Common myeloid progenitor, CD34-positive (primary cell): ENCODE results near the gene ADARB2.

ENCODE experiments used
- CTCF ChIA-PET: fragments of 350-600 bp; sonication (Branson Sonifier 250); formaldehyde crosslinking; loops from one replicate; lab custom pipeline; 2021; ENCODE audit warnings: antibody characterized with exemption; lab: Charles Lee
- POLR2A ChIA-PET: fragments of 350-600 bp; sonication (Branson Sonifier 250); formaldehyde crosslinking; loops from one replicate; lab custom pipeline; 2021; ENCODE audit warnings: antibody characterized with exemption; lab: Charles Lee
- DNase-seq, 3 donors: peaks; one replicate each; pipeline versions ENCODE4 v3.0.0 to v3.0.0-alpha.2; 2013
- H3K27ac ChIP-seq, 2 experiments: 1 replicate in 1 of 2; 2 replicates in 1 of 2; pipeline ENCODE4 v1.7.0; 2013; ENCODE audit warnings: inconsistent platforms in 2 of 2, low read length in 2 of 2, mild to moderate bottlenecking in 2 of 2, low read depth in 1 of 2, moderate library complexity in 1 of 2; ENCODE audit not compliant: severe bottlenecking in 2 of 2, insufficient read depth in 1 of 2, poor library complexity in 1 of 2
- H3K27me3 ChIP-seq, 5 experiments: replicated peaks in 2 of 5; 1 replicate in 3 of 5; 2 replicates in 2 of 5; pipeline versions ENCODE4 v1.6.1 to v1.7.0; 2013; ENCODE audit warnings: low read length in 4 of 5, mild to moderate bottlenecking in 2 of 5, moderate library complexity in 2 of 5, inconsistent platforms in 1 of 5; ENCODE audit not compliant: insufficient read depth in 5 of 5, control insufficient read depth in 4 of 5
- H3K36me3 ChIP-seq, 4 experiments: 1 replicate in 2 of 4; 2 replicates in 2 of 4; pipeline versions ENCODE4 v1.6.1 to v1.7.0; 2013; ENCODE audit warnings: low read length in 3 of 4, control low read depth in 1 of 4, mild to moderate bottlenecking in 1 of 4; ENCODE audit not compliant: control insufficient read depth in 4 of 4, insufficient read depth in 4 of 4
- H3K4me1 ChIP-seq, 4 experiments: 1 replicate in 3 of 4; 2 replicates in 1 of 4; pipeline versions ENCODE4 v1.6.1 to v1.7.1; 2013; ENCODE audit warnings: low read length in 3 of 4, mild to moderate bottlenecking in 3 of 4, control low read depth in 1 of 4, inconsistent platforms in 1 of 4, moderate library complexity in 1 of 4; ENCODE audit not compliant: control insufficient read depth in 4 of 4, insufficient read depth in 4 of 4; ENCODE audit errors: control extremely low read depth in 1 of 4
- H3K4me3 ChIP-seq, 7 experiments: 1 replicate in 4 of 7; 2 replicates in 3 of 7; pipeline versions ENCODE4 v1.5.1 to v1.7.0; 2013; ENCODE audit warnings: mild to moderate bottlenecking in 7 of 7, low read length in 6 of 7, moderate library complexity in 6 of 7, inconsistent platforms in 2 of 7, low read depth in 2 of 7, control low read depth in 1 of 7; ENCODE audit not compliant: insufficient read depth in 4 of 7, control insufficient read depth in 1 of 7; ENCODE audit errors: extremely low read depth in 1 of 7
- H3K9me3 ChIP-seq, 5 experiments: 1 replicate in 4 of 5; 2 replicates in 1 of 5; pipeline versions ENCODE4 v1.6.1 to v1.7.1; 2013; ENCODE audit warnings: low read length in 4 of 5, mild to moderate bottlenecking in 2 of 5, inconsistent platforms in 1 of 5, low read depth in 1 of 5, moderate library complexity in 1 of 5; ENCODE audit not compliant: control insufficient read depth in 4 of 5, insufficient read depth in 2 of 5; ENCODE audit errors: control extremely low read depth in 1 of 5
- WGBS: methylation state at CpG from one replicate; pipeline ENCODE4 v1.1.5; 2013; ENCODE audit not compliant: insufficient coverage; 5-methylcytosine and 5-hydroxymethylcytosine counted together

The ADARB2 gene

GRCh38 chr10:1425879-1426278 is 311.4 kb downstream of the ADARB2 start:
- H3K27me3 ChIP-seq: no peaks in the 10 kb centered on the region
- 23% methylated on average over 4 of the region's 7 CpGs for WGBS
- POLR2A ChIA-PET: no interaction called here
- H3K36me3 ChIP-seq: no peaks in the 10 kb centered on the region
- peak; percentile 79 to 97 (median 96) for DNase-seq
- no peak overlapping the region for H3K27ac ChIP-seq
- H3K9me3 ChIP-seq: peaks cover 0 to 6% (median 0%) of the 10 kb centered on the region in 5 experiments
- peaks cover 14 to 32% (median 26%) of the 10 kb centered on the region in 4 experiments for H3K4me1 ChIP-seq
- CTCF ChIA-PET: interaction anchor here (1.0 to 1.4 kb wide), 3 partner anchors 9 to 311 kb away, joined by 3 to 4 read pairs (median 3); no protein-coding TSS in a partner anchor
- peak overlapping the region in 2 of 7 experiments; percentile 9 to 38 for H3K4me3 ChIP-seq

GRCh38 chr10:1424648-1425047 is 312.7 kb downstream of the ADARB2 start:
- ChIA-PET CTCF (interaction anchor here (1.3 to 1.4 kb wide), 2 partner anchors 10 to 312 kb away, joined by 3 to 4 read pairs; no protein-coding TSS in a partner anchor), POLR2A (no interaction called here)
- no peak overlapping the region for H3K4me3 ChIP-seq
- peaks cover 14 to 37% (median 28%) of the 10 kb centered on the region in 4 experiments for H3K4me1 ChIP-seq
- WGBS: 72% methylated on average over 7 of the region's 7 CpGs
- no peak overlapping the region for H3K27ac ChIP-seq
- peaks cover 0 to 4% (median 0%) of the 10 kb centered on the region in 5 experiments for H3K27me3 ChIP-seq
- peak in 1 of 3 donors; percentile 28 for DNase-seq
- H3K36me3 ChIP-seq: no peaks in the 10 kb centered on the region
- H3K9me3 ChIP-seq: no peaks in the 10 kb centered on the region

- Histone ChIP-seq H3K27me3 (peaks cover 0 to 7% (median 0%) of the 10 kb centered on the region in 5 experiments), H3K4me3 (no peak overlapping the region), H3K4me1 (peaks cover 14 to 37% (median 28%) of the 10 kb centered on the region in 4 experiments), H3K9me3 (no peaks in the 10 kb centered on the region), H3K36me3 (no peaks in the 10 kb centered on the region), H3K27ac (no peak overlapping the region)
- ChIA-PET POLR2A (no interaction called here), CTCF (no interaction called here)
- DNase-seq: no peak
- WGBS: 100% methylated on average over 1 of the region's 2 CpGs
Observed at GRCh38 chr10:1423676-1424253, 313.6 kb downstream of the ADARB2 start.

- CTCF ChIA-PET: interaction anchor here (0.6 to 1.6 kb wide), 5 partner anchors 9 to 234 kb away, joined by 3 read pairs; no protein-coding TSS in a partner anchor
- WGBS: 97% methylated on average over 8 of the region's 8 CpGs
- H3K27me3 ChIP-seq: peaks cover 0 to 7% (median 0%) of the 10 kb centered on the region in 5 experiments
- DNase-seq: no peak
- peaks cover 11 to 36% (median 28%) of the 10 kb centered on the region in 4 experiments for H3K4me1 ChIP-seq
- no peaks in the 10 kb centered on the region for H3K9me3 ChIP-seq
- POLR2A ChIA-PET: no interaction called here
- no peak overlapping the region for H3K4me3 ChIP-seq
- H3K27ac ChIP-seq: no peak overlapping the region
- H3K36me3 ChIP-seq: no peaks in the 10 kb centered on the region
Observed at GRCh38 chr10:1422275-1422674, 315.1 kb downstream of the ADARB2 start.

- 5% methylated on average over 22 of the region's 25 CpGs for WGBS
- peaks cover 0 to 7% (median 0%) of the 10 kb centered on the region in 5 experiments for H3K27me3 ChIP-seq
- no peaks in the 10 kb centered on the region for H3K36me3 ChIP-seq
- no peak overlapping the region for H3K27ac ChIP-seq
- no peaks in the 10 kb centered on the region for H3K9me3 ChIP-seq
- CTCF ChIA-PET: interaction anchor here (0.8 to 2.3 kb wide), 13 partner anchors 9 to 621 kb away, joined by 3 to 11 read pairs (median 3); no protein-coding TSS in a partner anchor
- POLR2A ChIA-PET: no interaction called here
- DNase-seq: peak; percentile 76 to 83 (median 77)
- H3K4me1 ChIP-seq: peaks cover 7 to 22% (median 18%) of the 10 kb centered on the region in 4 experiments
- peak overlapping the region in 6 of 7 experiments; percentile 30 to 70 (median 52) for H3K4me3 ChIP-seq
Observed at GRCh38 chr10:1420661-1421362, 316.5 kb downstream of the ADARB2 start.

- Histone ChIP-seq H3K36me3 (no peaks in the 10 kb centered on the region), H3K27me3 (peaks cover 0 to 7% (median 0%) of the 10 kb centered on the region in 5 experiments), H3K4me3 (no peak overlapping the region), H3K27ac (no peak overlapping the region), H3K4me1 (peaks cover 2 to 16% (median 11%) of the 10 kb centered on the region in 4 experiments), H3K9me3 (no peaks in the 10 kb centered on the region)
- no peak for DNase-seq
- POLR2A ChIA-PET: no interaction called here
- CTCF ChIA-PET: interaction anchor here (0.8 to 2.3 kb wide), 12 partner anchors 8 to 622 kb away, joined by 3 to 11 read pairs (median 3); no protein-coding TSS in a partner anchor
- 83% methylated on average over 1 of the region's 9 CpGs for WGBS
Observed at GRCh38 chr10:1419796-1420610, 317.3 kb downstream of the ADARB2 start.
